ENCODE data around the gene ZNF91. TPM values are rescaled to one million over a fixed set of nuclear protein-coding genes. Genes with fewer than 3 reads are reported as not detected.

ZNF91 gene
- 8.4 and 14.8 TPM in 2 replicates for total RNA-seq (2011; cell fraction: chromatin; rRNA removed; ENCODE audit: low replicate concordance)
- total RNA-seq (2011; cell fraction: nucleolus; rRNA removed): 6.4 and 6.5 TPM in 2 replicates
- total RNA-seq (2011; cell fraction: nucleoplasm; rRNA removed): 9.8 and 12.1 TPM in 2 replicates
- total RNA-seq (2014; rRNA removed) (2.6 TPM in 2 replicates), total RNA-seq (2014; rRNA removed; fragmentation: Illumina TruSeq; extraction: Trizol) (5.8 TPM in 2 replicates), total RNA-seq (2015; rRNA removed; fragmentation: Illumina TruSeq; extraction: Trizol) (5.7 and 6.7 TPM in 2 replicates), total RNA-seq (2021) (4.3 TPM in 2 replicates), polyA plus RNA-seq (2011; rRNA removed) (3.2 and 5.9 TPM in 2 replicates), polyA plus RNA-seq (2014; fragmentation: Illumina TruSeq; extraction: Trizol) (2.7 and 3.2 TPM in 2 replicates), polyA plus RNA-seq (2014; fragmentation: Nextera tagmentation; extraction: Ambion mirVana) (1 to 10 TPM; 1.0 to 1.1 TPM), polyA plus RNA-seq (2014; rRNA removed) (2.2 and 4.4 TPM in 2 replicates), polyA minus RNA-seq (2011; rRNA and poly(A)+ RNA removed) (5.5 and 11.9 TPM in 2 replicates), Bru-seq, nascent RNA (percentile 59 among the genes with signal in this experiment), BruChase-seq, experiment 1, labeled RNA remaining after a 2-hour chase (percentile 67 among the genes with signal in this experiment), BruChase-seq, experiment 2, labeled RNA remaining after a 6-hour chase (percentile 69 among the genes with signal in this experiment)
- polyA plus RNA-seq (2011; cell fraction: cytosol; rRNA removed): 1.6 and 4.6 TPM in 2 replicates
- polyA plus RNA-seq (2011; cell fraction: nucleus; rRNA removed): 4.1 and 10.4 TPM in 2 replicates
- polyA plus RNA-seq (2012): 1.4 and 3.5 TPM in 2 replicates
- 1.0 and 5.0 TPM in 2 replicates for polyA minus RNA-seq (2011; cell fraction: cytosol; rRNA and poly(A)+ RNA removed)
- polyA minus RNA-seq (2011; cell fraction: nucleus; rRNA and poly(A)+ RNA removed): 4.1 and 5.7 TPM in 2 replicates
- long read RNA-seq, experiment 1, full-length matches to known transcripts: 2 of 6 reads
- long read RNA-seq, experiment 1, partial matches to known transcripts: 0 of 6 reads
- long read RNA-seq, experiment 1, other reads (novel, unspliced or antisense): 4 of 6 reads
- long read RNA-seq, experiment 2: 0 reads
- long read RNA-seq, experiment 3, full-length matches to known transcripts: 1 of 1 reads
- long read RNA-seq, experiment 3, partial matches to known transcripts: 0 of 1 reads
- long read RNA-seq, experiment 3, other reads (novel, unspliced or antisense): 0 of 1 reads

DNA sequence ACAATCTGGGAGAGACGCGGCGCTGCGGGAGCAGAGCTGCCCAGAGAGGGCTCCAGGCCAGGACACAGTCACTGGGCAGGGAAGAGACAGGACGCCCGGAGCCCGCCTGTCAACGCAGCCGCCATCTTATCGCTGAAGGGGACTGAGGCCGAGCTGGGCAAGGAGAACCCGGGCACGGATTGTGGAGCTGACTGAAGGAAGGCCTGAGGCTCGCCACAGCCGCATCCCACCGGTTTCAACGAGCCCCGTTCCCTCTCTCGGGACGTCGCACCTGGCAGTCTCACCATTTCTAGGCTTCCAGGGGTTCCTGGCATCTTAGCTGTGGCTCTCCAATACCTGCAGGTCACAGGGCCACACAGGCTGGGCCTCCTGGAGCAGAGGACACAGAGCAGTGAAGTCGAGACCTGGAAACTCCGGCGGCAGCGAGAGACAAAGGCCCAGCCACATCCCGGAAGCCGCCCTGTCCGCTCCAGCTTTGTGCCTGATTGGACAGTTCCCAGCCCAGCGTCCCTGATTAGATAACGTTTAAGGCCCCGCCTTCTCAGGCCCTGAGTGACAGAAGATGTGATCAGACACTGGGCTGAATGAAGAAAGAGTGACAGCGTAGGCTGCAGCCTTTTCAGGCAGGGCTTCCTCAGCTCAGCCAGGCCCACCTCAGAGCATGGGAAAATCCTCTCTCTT is at the start of gene ZNF91:
Gene ZNF91, minus strand, starts transcription at position 431 of the 681 bp plus-strand sequence. Its CDS starts 117 bp downstream, at position 314.
- H3K4me1 ChIP-seq (replicated peaks in 1 of 2; ENCODE audit: control insufficient read depth in 2 of 2, insufficient read depth in 2 of 2, low read length in 2 of 2): no peaks in the 10 kb centered on the region
- FAIRE-seq (no peak), ATAC-seq (peak; percentile 95), DNase-seq (ENCODE audit: extremely low read depth in 1 of 4, low spot score in 3 of 4) (peak; percentile 48 to 85 (median 61))
- no peaks in the 10 kb centered on the region for H3K9me3 ChIP-seq (replicated peaks; ENCODE audit: control insufficient read depth, insufficient read depth, low read depth, low read length)
- H3K4me2 ChIP-seq (ENCODE audit: insufficient read depth, low read length): peak within 1 kb of the TSS; percentile 68
- in situ Hi-C loops (cut with MboI): no loop called here
- H2AFZ ChIP-seq (ENCODE audit: low read depth, low read length): 0 out of 2 replicates have a peak within 1 kb of the TSS, but pooled peaks have one; percentile 40
- H3K27me3 ChIP-seq (ENCODE audit: control insufficient read depth in 2 of 2, insufficient read depth in 2 of 2, low read length in 2 of 2): no peaks in the 10 kb centered on the region
- peak within 1 kb of the TSS; percentile 50 for H3K4me3 ChIP-seq
- POLR2A ChIA-PET: no interaction called here
- 2% methylated on average over 27 of the region's 32 CpGs for WGBS (ENCODE audit: insufficient coverage, low coverage, missing lambda C conversion rate)
- TSS peak; percentile 54 for BruUV-seq (replicated peaks)
- CTCF ChIA-PET (ENCODE audit: low intra/inter-chr PET ratio): no interaction called here
- intact Hi-C loops (cut with micrococcal nuclease): no loop called here
- H4K20me1 ChIP-seq (replicated peaks; ENCODE audit: control insufficient read depth, insufficient read depth, low read length): no peaks in the 10 kb centered on the region
- H3K27ac ChIP-seq (ENCODE audit: extremely low read depth, low read depth, low read length): peak within 1 kb of the TSS; percentile 77
- peaks cover 3% of the 10 kb centered on the region; the same call in 1 of the 3 replicates for H3K79me2 ChIP-seq (ENCODE audit: control insufficient read depth, insufficient read depth, low read length)
- H3K9ac ChIP-seq (ENCODE audit: insufficient read depth in 1 of 2, low read depth in 2 of 2, low read length in 2 of 2): peak within 1 kb of the TSS; percentile 68 to 89; a peak in 3 of 4 replicates
- H3K9me1 ChIP-seq (ENCODE audit: control insufficient read depth, insufficient read depth, low read length): no peaks in the 10 kb centered on the region
- H3K36me3 ChIP-seq (ENCODE audit: control insufficient read depth, insufficient read depth, low read length): no peaks in the 10 kb centered on the region
- TF ChIP-seq MXI1 (IDR thresholded peaks at IDR 0.05; ENCODE audit: low read depth, low read length): no peak
- no peak for TF ChIP-seq SMAD2 (IDR thresholded peaks at IDR 0.05; ENCODE audit: low read depth, low read length)
- no peak for TF ChIP-seq ZNF232 (CRISPR knock-in tag; IDR thresholded peaks at IDR 0.05)
- no peak for TF ChIP-seq ZNF121 (CRISPR knock-in tag; conservative IDR thresholded peaks at IDR 0.05)
- TF ChIP-seq, protein P1, sequence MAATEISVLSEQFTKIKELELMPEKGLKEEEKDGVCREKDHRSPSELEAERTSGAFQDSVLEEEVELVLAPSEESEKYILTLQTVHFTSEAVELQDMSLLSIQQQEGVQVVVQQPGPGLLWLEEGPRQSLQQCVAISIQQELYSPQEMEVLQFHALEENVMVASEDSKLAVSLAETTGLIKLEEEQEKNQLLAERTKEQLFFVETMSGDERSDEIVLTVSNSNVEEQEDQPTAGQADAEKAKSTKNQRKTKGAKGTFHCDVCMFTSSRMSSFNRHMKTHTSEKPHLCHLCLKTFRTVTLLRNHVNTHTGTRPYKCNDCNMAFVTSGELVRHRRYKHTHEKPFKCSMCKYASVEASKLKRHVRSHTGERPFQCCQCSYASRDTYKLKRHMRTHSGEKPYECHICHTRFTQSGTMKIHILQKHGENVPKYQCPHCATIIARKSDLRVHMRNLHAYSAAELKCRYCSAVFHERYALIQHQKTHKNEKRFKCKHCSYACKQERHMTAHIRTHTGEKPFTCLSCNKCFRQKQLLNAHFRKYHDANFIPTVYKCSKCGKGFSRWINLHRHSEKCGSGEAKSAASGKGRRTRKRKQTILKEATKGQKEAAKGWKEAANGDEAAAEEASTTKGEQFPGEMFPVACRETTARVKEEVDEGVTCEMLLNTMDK (IDR thresholded peaks at IDR 0.05; ENCODE audit: borderline replicate concordance, insufficient read depth, low read depth, low read length, poor library complexity, severe bottlenecking): no peak
- TF ChIP-seq ELF1 (tag; IDR thresholded peaks at IDR 0.05): 0 out of 2 replicates have a peak, but pooled peaks have one; percentile 34
- no peak for TF ChIP-seq HDGF (IDR thresholded peaks at IDR 0.05)
- no peak for TF ChIP-seq KLF16 (IDR thresholded peaks at IDR 0.05)

Data from K562 (cell line).